Activated CD4-positive, alpha-beta T cell treated with anti-CD3 and anti-CD28 coated beads, Interleukin-2, amount 50 U/mL, for 24 hours (primary cell): ENCODE results near the gene ECE2.
"Not testable (repeated sequence)": the region's sequence is repeated elsewhere in the genome, so short reads cannot be mapped to it uniquely, and the experiment has no call there.

Source experiments
- DNase-seq, 2 donors: peaks; one replicate each; pipeline ENCODE4 v3.0.0-alpha.2; 2020; ENCODE audit warnings: low read depth in 1 of 2, low spot score in 1 of 2

The ECE2 gene

DNA sequence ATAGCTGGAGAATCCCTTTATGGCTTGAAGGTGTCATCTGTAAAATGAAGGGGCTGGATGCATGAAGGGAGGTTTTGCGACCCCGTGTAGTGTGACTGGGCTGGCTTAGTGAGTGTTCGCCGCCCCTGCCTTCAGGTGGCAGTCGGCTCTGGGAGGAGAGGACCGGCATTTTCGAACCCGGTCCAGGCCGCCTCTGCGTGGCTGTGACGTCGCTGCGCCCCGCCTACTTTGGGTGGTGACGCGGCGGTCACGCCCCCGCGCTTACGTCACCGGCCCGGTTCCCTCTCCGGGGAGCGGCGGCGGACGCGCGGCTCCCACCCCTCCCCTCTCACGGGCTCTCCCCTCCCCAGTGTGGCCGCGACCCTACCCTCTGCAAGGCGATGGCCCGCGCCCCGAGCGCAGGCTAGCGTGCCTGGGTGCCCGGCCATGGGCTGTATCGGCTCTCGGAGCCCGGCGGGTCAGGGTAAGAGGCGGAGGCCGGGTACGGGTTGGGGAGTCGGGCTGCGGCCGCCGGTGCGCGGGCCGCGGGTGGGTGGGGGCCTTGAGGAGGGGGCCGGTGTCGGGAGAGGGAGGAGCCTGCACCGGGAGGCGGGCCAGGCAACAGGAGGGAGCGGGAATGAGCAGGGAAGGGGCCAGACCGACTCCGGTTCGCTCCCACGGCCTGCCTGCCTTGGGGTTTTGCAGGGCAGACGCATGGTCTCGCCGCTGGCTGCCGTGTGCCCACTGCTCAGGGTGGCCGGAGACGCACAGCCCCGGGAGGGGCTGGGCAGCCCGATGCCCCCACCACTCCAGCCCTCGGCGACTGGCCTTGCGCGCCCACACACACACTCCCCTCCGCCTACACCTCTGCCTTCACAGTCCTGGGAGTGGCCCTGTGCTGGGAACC lies 60.1 kb downstream of the ECE2 start:
- peak; percentile 80 to 85 for DNase-seq

DNA sequence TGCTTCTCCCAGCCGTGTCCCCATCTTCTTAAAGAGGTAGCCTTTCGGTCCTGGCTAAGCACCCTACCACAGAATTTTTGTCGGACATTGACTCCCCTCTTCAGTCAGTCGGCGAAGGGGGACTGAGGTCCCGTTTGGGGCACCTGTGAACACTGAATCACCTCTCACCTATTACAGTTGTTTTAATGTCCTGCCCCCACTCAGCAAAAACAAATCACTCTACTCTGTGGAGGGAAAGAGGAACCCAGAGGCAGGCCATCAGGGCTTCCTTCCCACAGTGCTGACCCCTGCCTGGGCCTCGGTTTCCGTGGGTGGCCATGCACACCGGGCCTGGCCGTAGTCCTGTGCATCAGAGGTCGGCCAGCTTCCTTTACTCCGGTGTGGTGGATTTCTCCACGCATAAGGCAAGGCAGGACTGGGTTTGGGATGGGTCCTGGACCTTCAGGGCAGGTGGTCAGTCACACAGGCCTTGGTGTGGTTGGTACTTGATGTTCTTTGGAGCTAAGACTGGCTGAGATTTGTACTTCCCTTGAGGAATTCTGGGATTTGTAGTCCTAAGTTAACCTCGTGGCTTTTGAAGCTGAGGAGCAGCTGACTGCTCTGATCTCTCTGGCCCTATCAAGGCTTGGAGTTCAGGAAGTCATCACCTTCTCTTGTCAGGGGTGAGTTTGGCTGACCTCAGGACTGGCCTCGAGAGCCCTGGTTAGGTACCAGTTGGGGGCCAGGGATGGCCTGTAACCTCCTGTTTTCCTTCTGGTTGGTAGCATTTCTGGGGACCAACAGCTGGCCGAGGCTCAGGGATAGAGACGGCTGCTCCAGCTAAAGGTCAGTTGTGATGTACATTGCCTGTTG lies 61.0 kb downstream of the ECE2 start:
- no peak for DNase-seq

DNA sequence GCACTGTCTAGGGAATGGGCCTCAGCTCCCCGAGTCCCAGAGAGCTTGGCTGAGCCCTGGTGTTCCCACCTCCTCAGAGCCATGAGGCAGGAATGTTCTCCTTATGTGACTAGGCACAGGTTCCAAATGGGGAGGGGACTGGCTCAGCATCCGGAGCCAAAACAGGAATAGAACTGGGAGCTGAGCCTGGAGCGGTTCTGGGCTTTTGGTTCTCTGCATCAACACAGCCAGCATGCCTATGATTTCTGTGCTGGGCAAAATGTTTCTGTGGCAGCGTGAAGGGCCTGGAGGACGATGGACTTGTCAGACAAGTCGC lies 61.5 kb downstream of the ECE2 start, which contains the start of gene FAM131A:
TSS of gene FAM131A (plus strand) at position 202 of the 316 bp plus-strand sequence. CDS start at position 233, 31 bp downstream.
- no peak for DNase-seq

DNA sequence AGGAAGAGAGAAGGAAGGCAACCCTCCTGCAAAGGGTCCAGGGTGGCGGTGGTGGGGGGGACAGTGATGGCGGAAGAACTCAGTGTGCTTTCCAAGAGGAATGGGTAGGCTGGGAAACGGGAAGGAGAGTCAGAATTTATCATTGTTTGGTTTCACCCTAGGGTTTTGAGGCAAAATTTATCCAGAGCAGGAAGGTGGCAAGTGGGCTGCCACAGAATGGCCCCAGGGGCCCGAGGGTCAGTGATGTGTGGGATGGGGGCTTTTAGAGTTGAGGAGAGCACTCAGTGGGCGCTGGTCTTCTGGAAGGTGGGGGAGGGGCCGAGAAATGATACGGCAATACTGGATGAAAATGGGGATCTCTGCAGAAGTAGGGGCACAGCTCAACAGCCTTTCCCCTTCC lies 62.2 kb downstream of the ECE2 start:
- no peak for DNase-seq

DNA sequence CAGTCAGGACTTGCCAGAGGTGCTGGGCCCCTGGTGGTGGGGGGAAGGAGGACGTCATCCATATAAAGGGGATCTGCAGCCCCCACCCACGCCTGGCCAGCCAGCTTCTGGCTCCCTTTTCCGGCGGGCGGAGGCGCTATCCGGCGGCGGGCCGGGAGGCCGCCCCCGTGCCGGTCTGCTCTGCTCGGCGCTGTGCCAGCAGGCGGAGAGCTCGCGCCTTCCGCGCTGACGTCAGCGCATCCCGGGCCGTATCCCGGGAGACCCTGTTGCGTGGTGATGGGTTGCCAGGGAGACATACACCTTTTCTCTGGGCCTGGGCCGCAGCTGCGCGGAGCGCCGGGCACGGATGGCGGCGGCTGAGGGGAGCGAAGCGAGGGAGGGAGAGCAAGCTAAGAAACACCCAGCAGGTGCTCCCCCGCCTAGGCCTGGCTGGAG lies 62.7 kb downstream of the ECE2 start:
- no peak for DNase-seq

DNA sequence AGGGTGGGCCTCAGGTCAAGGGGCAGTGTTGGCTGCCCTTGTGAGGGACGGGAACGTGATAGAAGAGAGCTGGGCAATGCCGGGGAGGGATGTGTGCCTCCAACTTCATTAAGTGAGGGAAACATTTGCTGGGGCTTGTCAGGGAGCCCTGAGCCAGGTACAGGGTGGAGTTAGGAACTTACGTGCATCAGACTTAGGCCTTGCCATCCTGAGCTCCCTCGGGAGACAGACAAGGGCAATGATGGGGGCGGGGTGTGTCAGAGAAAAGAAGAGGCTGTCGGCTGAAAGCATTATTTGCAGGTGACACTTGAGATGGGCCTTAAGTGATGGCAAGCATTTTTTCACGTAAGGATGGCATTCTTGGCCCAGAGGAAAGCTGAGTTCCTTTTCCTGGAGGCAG lies 63.2 kb downstream of the ECE2 start:
- no peak for DNase-seq

DNA sequence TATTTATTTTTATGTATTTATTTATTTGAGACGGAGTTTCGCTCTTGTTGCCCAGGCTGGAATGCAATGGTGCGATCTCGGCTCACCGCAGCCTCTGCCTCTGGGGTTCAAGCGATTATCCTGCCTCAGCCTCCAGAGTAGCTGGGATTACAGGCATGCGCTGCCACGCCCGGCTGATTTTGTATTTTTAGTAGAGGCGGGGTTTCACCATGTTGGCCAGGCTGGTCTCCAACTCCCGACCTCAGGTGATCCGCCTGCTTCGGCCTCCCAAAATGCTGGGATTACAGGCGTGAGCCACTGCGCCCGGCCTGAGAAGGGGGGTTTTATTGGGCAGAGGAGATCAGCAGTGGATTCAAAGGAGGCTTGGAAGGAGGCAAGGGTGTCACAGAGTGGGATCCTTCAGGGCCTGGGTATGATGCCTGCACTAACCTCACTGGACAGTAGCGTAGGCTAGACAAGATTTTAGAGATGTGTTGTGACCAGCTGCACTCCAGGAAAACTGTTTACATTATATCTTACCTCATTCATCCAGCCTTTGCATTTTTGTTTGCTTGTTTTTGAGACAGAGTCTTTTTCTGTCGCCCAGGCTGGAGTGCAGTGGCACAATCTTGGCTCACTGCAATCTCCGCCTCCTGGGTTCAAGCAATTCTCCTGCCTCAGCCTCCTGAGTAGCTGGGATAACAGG lies 63.8 kb downstream of the ECE2 start:
- not testable (repeated sequence) for DNase-seq

DNA sequence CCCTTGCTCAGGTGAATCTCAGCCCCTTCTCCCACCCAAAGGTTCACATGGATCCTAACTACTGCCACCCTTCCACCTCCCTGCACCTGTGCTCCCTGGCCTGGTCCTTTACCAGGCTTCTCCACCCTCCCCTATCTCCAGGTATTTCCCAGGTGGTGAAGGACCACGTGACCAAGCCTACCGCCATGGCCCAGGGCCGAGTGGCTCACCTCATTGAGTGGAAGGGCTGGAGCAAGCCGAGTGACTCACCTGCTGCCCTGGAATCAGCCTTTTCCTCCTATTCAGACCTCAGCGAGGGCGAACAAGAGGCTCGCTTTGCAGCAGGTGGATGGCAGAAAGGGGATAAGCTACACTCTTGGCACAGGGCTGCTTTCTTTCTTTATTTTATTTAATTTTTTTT lies 66.1 kb downstream of the ECE2 start:
- no peak for DNase-seq
